Spleen (tissue), 11 donors: ENCODE results near the gene UBE2D2. TPM values are rescaled to one million over a fixed set of nuclear protein-coding genes. Genes with fewer than 3 reads are reported as not detected.

ENCODE experiments used
- DNase-seq: peaks from one replicate; pipeline ENCODE4 v3.0.0-alpha.2; 2020
- H3K27ac ChIP-seq, 8 donors: fragments of 200-600 bp; sonication (generic) in 7 of 8; 1 replicate in 4 of 8; 2 replicates in 4 of 8; pipeline versions ENCODE4 v1.5.0 to v1.8.0; 2016 to 2021; ENCODE audit warnings: inconsistent platforms in 4 of 8, mild to moderate bottlenecking in 4 of 8, moderate library complexity in 1 of 8
- H3K27me3 ChIP-seq, 7 donors: fragments of 200-600 bp; sonication (generic) in 6 of 7; replicated peaks in 1 of 7; 1 replicate in 4 of 7; 2 replicates in 3 of 7; pipeline versions ENCODE4 v1.5.0 to v1.8.0; 2016 to 2021; ENCODE audit warnings: inconsistent platforms in 3 of 7, mild to moderate bottlenecking in 1 of 7
- H3K36me3 ChIP-seq, 6 donors: fragments of 200-600 bp; sonication (generic) in 5 of 6; 1 replicate in 4 of 6; 2 replicates in 2 of 6; pipeline versions ENCODE4 v1.5.0 to v1.8.0; 2016 to 2021; ENCODE audit warnings: inconsistent platforms in 2 of 6
- H3K4me1 ChIP-seq, 6 donors: fragments of 200-600 bp; sonication (generic) in 5 of 6; 1 replicate in 3 of 6; 2 replicates in 3 of 6; pipeline versions ENCODE4 v1.5.0 to v1.8.0; 2016 to 2021; ENCODE audit warnings: inconsistent platforms in 3 of 6
- H3K4me3 ChIP-seq, 8 donors: fragments of 200-600 bp; sonication (generic) in 7 of 8; 1 replicate in 4 of 8; 2 replicates in 4 of 8; pipeline versions ENCODE4 v1.5.0 to v1.8.0; 2016 to 2021; ENCODE audit warnings: inconsistent platforms in 4 of 8, mild to moderate bottlenecking in 4 of 8, moderate library complexity in 2 of 8
- H3K9me3 ChIP-seq, 8 donors: fragments of 200-600 bp; sonication (generic) in 7 of 8; 1 replicate in 4 of 8; 2 replicates in 4 of 8; pipeline versions ENCODE4 v1.5.0 to v1.8.0; 2016 to 2021; ENCODE audit warnings: inconsistent platforms in 4 of 8
- POLR2A ChIP-seq, 3 donors: fragments of 450-650 bp; IDR thresholded peaks; one replicate each; pipeline ENCODE4 v1.5.1; 2017; ENCODE audit warnings: antibody characterized with exemption in 3 of 3, mild to moderate bottlenecking in 1 of 3
- POLR2AphosphoS5 ChIP-seq, 3 donors: sonication (generic); formaldehyde crosslinking; IDR thresholded peaks; one replicate each; pipeline ENCODE4 v1.5.1; 2017; ENCODE audit warnings: antibody characterized with exemption in 3 of 3
- WGBS, 5 donors: extraction: QIAGEN DNeasy Blood & Tissue Kit in 3 of 5; methylation state at CpG; one replicate each; pipeline versions ENCODE4 v1.1.5 to v1.1.7; 2013 to 2018; 5-methylcytosine and 5-hydroxymethylcytosine counted together
- intact Hi-C: fragments of 100-400 bp; cut with DNase I; formaldehyde crosslinking; loops from one replicate; pipeline ENCODE4 v1.15.0; 2023; ENCODE audit warnings: low total_unique reads
- polyA plus RNA-seq, 3 donors: library from polyadenylated mRNA; stranded (reverse); fragments of 200-250 nt; gene quantifications; one replicate each; pipeline ENCODE4 v1.2.1, GENCODE V29; 2013
- total RNA-seq, 7 donors: library from RNA; depleted of rRNA in 3 of 7; stranded (reverse); fragments of >200 nt in 3 of 7; fragmentation: NEBNext Ultra II Directional in 4 of 7; extraction: Animal tissue kit (Norgen Biotek cat#: 25700) in 4 of 7; gene quantifications; one replicate each; pipeline versions ENCODE4 v1.1.0 to v1.2.1, GENCODE V29; 2016 to 2021
- TF ChIP-seq, protein P1 (sequence below), 11 experiments: fragments of 200-600 bp in 7 of 11; fragments of 450-650 bp in 4 of 11; sonication (generic) in 4 of 11; IDR thresholded peaks in 8 of 11; conservative IDR thresholded peaks in 3 of 11; 1 replicate in 7 of 11; 2 replicates in 4 of 11; pipeline versions ENCODE4 v1.4.0 to v1.8.0; 2016 to 2021; ENCODE audit warnings: antibody characterized with exemption in 11 of 11, inconsistent platforms in 4 of 11, mild to moderate bottlenecking in 1 of 11
- donor health status: healthy with polysubstance abuse.
- donor health status: DM: no; HTN: no; CAD: no; lungs with moderate emphysema.
- donor health status: DM: no; HTN: no; CAD: no.
- donor health status: Bipolar disorder and iron deficiency.
- donor health status: healthy.
- donor health status: DM: no; HTN: no; CAD: no.
- donor health status: DM: yes; HTN: yes; CAD: no.

The UBE2D2 gene
- total and polyA plus RNA-seq, 10 donors, result 64.3 to 132 (median 98.2) TPM

DNA sequence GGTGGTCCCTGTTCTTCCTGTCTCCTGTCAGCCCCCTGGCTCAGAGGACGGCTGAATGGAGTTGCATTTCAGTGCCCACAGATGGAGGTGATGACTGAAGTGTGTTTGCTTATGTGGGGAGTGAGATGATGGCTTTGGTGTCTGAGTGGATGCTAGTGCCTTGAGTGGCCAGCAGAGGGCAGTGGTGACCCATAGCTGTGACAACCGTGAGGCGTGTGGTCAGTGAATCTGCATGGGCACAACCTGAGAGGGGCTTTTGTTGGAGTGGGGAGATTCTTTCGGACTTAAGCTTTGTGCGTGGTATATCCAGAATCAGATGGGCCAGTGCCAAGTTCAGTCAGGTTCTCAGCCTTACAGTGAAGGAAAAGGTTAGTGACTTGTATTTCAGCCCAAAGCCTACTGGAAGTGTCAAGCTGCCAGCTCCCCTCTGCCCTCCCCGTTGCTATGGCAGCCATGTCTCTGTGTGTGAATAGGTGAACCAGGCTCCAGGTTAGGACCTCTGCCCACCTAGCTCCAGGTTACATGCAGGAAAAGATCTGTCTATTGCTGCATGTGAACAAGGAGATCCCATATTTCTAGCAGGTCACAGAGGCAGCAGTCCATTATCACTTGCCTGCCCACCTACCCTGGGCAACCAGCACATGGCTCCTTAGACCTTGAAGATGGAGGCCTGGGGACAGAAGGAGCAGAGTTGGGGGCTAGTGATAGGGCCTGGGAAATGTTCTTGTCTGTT lies 72.3 kb downstream of the UBE2D2 start:
- peaks cover 0 to 9% (median 0%) of the 10 kb centered on the region in 7 donors for H3K27me3 ChIP-seq
- TF ChIP-seq, protein P1, sequence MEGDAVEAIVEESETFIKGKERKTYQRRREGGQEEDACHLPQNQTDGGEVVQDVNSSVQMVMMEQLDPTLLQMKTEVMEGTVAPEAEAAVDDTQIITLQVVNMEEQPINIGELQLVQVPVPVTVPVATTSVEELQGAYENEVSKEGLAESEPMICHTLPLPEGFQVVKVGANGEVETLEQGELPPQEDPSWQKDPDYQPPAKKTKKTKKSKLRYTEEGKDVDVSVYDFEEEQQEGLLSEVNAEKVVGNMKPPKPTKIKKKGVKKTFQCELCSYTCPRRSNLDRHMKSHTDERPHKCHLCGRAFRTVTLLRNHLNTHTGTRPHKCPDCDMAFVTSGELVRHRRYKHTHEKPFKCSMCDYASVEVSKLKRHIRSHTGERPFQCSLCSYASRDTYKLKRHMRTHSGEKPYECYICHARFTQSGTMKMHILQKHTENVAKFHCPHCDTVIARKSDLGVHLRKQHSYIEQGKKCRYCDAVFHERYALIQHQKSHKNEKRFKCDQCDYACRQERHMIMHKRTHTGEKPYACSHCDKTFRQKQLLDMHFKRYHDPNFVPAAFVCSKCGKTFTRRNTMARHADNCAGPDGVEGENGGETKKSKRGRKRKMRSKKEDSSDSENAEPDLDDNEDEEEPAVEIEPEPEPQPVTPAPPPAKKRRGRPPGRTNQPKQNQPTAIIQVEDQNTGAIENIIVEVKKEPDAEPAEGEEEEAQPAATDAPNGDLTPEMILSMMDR (IDR thresholded peaks at IDR 0.05 in 8 of 11, conservative IDR thresholded peaks at IDR 0.05 in 3 of 11), result peak; percentile 90 to 99 (median 97)
- no peak for TF ChIP-seq POLR2A (IDR thresholded peaks at IDR 0.05)
- peak in 2 of 3 donors; percentile 65 to 85 for TF ChIP-seq POLR2AphosphoS5 (IDR thresholded peaks at IDR 0.05)
- 6 to 17% (median 12%) methylated on average over 5 to 6 of the region's 6 CpGs for whole genome bisulfite sequencing, 5 donors
- H3K4me1 ChIP-seq, result peaks cover 43 to 61% (median 55%) of the 10 kb centered on the region in 6 donors
- H3K9me3 ChIP-seq, result no peaks in the 10 kb centered on the region
- intact Hi-C loops, result loop anchor here (1.0 to 5.0 kb wide), 2 partner anchors 54 to 132 kb away; no protein-coding TSS in a partner anchor
- DNase-seq, result peak; percentile 90
- H3K27ac ChIP-seq, result peak overlapping the region in 5 of 8 donors; percentile 89 to 96 (median 91)
- H3K4me3 ChIP-seq, result no peak overlapping the region
- H3K36me3 ChIP-seq, result peaks cover 0 to 35% (median 10%) of the 10 kb centered on the region in 6 donors

DNA sequence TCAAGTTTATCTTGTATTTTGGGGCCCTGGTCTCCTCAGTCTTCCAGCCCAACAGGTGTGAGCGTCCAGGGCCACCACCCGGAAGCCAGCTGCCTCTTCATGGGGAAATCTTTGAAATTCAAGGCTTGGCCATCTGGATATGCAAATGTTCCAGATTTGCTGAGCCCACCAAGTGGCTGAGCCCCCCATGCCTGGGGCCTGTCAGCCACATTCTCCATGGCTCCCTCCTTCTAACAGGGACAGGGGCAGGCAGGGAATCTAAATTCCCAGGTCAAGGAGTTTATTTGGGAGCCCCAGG lies 72.8 kb downstream of the UBE2D2 start:
- Histone ChIP-seq H3K27me3 (peaks cover 0 to 9% (median 0%) of the 10 kb centered on the region in 7 donors), H3K36me3 (peaks cover 0 to 30% (median 7%) of the 10 kb centered on the region in 6 donors), H3K4me1 (peaks cover 49 to 66% (median 60%) of the 10 kb centered on the region in 6 donors), H3K27ac (peak overlapping the region in 5 of 8 donors; percentile 89 to 96 (median 91)), H3K4me3 (no peak overlapping the region), H3K9me3 (no peaks in the 10 kb centered on the region)
- WGBS, 5 donors, result 63 to 100% (median 76%) methylated on average over 2 of the region's 2 CpGs
- peak; percentile 74 for DNase-seq
- intact Hi-C loops, result loop anchor here (5.0 kb wide), 1 partner anchor 53 kb away; no protein-coding TSS in a partner anchor
- TF ChIP-seq POLR2A (IDR thresholded peaks at IDR 0.05) (no peak), POLR2AphosphoS5 (IDR thresholded peaks at IDR 0.05) (no peak)
- TF ChIP-seq, protein P1 (IDR thresholded peaks at IDR 0.05 in 8 of 11, conservative IDR thresholded peaks at IDR 0.05 in 3 of 11), result no peak

- Histone ChIP-seq H3K4me3 (no peak overlapping the region), H3K36me3 (peaks cover 0 to 24% (median 6%) of the 10 kb centered on the region in 6 donors), H3K27ac (peak overlapping the region in 5 of 8 donors; percentile 89 to 96 (median 91)), H3K27me3 (peaks cover 0 to 9% (median 0%) of the 10 kb centered on the region in 7 donors), H3K9me3 (no peaks in the 10 kb centered on the region), H3K4me1 (peaks cover 51 to 72% (median 65%) of the 10 kb centered on the region in 6 donors)
- intact Hi-C loops, result loop anchor here (5.0 kb wide), 1 partner anchor 53 kb away; no protein-coding TSS in a partner anchor
- peak; percentile 65 for DNase-seq
- no peak for TF ChIP-seq POLR2AphosphoS5 (IDR thresholded peaks at IDR 0.05)
- no peak for TF ChIP-seq POLR2A (IDR thresholded peaks at IDR 0.05)
- TF ChIP-seq, protein P1 (IDR thresholded peaks at IDR 0.05 in 8 of 11, conservative IDR thresholded peaks at IDR 0.05 in 3 of 11), result no peak
- 75 to 87% (median 79%) methylated on average over 3 of the region's 3 CpGs for WGBS, 5 donors
Measured at GRCh38 chr5:139634541-139634940, 73.4 kb downstream of the UBE2D2 start.

DNA sequence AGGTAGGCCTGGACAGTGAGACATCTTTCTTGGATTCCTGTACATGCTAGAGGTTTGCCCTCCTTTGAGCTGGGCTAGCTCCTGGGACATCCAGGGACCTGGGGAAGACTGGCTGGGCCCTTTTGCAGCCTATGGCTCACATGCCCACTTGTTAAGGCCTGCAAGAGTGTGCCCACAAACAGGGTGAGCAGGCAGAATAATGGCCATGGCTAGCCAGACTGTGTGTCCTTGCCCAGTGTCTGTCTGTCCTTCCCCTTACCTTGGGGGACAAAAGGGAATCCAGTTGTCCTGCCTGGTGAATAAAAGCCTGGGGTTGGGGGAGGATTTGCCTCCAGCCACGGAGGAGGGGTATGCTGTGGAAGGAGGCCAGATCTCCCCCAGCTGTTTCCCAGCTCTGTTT lies 74.1 kb downstream of the UBE2D2 start:
- TF ChIP-seq POLR2AphosphoS5 (IDR thresholded peaks at IDR 0.05) (no peak), POLR2A (IDR thresholded peaks at IDR 0.05) (no peak)
- TF ChIP-seq, protein P1 (IDR thresholded peaks at IDR 0.05 in 8 of 11, conservative IDR thresholded peaks at IDR 0.05 in 3 of 11), result no peak
- H3K36me3 ChIP-seq, result peaks cover 0 to 17% (median 2%) of the 10 kb centered on the region in 6 donors
- peak overlapping the region; percentile 85 to 96 (median 90) for H3K27ac ChIP-seq
- DNase-seq, result peak; percentile 70
- WGBS, 5 donors, result 31 to 73% (median 59%) methylated on average over 1 of the region's 1 CpG
- intact Hi-C loops, result no loop called here
- peaks cover 51 to 78% (median 67%) of the 10 kb centered on the region in 6 donors for H3K4me1 ChIP-seq
- H3K9me3 ChIP-seq, result no peaks in the 10 kb centered on the region
- H3K4me3 ChIP-seq, result no peak overlapping the region
- peaks cover 0 to 9% (median 0%) of the 10 kb centered on the region in 7 donors for H3K27me3 ChIP-seq
